ENCODE results near the gene DNAJC3.
"Not testable (repeated sequence)": the region's sequence is repeated elsewhere in the genome, so short reads cannot be mapped to it uniquely, and the experiment has no call there.

Gene DNAJC3, protein sequence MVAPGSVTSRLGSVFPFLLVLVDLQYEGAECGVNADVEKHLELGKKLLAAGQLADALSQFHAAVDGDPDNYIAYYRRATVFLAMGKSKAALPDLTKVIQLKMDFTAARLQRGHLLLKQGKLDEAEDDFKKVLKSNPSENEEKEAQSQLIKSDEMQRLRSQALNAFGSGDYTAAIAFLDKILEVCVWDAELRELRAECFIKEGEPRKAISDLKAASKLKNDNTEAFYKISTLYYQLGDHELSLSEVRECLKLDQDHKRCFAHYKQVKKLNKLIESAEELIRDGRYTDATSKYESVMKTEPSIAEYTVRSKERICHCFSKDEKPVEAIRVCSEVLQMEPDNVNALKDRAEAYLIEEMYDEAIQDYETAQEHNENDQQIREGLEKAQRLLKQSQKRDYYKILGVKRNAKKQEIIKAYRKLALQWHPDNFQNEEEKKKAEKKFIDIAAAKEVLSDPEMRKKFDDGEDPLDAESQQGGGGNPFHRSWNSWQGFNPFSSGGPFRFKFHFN

DNA sequence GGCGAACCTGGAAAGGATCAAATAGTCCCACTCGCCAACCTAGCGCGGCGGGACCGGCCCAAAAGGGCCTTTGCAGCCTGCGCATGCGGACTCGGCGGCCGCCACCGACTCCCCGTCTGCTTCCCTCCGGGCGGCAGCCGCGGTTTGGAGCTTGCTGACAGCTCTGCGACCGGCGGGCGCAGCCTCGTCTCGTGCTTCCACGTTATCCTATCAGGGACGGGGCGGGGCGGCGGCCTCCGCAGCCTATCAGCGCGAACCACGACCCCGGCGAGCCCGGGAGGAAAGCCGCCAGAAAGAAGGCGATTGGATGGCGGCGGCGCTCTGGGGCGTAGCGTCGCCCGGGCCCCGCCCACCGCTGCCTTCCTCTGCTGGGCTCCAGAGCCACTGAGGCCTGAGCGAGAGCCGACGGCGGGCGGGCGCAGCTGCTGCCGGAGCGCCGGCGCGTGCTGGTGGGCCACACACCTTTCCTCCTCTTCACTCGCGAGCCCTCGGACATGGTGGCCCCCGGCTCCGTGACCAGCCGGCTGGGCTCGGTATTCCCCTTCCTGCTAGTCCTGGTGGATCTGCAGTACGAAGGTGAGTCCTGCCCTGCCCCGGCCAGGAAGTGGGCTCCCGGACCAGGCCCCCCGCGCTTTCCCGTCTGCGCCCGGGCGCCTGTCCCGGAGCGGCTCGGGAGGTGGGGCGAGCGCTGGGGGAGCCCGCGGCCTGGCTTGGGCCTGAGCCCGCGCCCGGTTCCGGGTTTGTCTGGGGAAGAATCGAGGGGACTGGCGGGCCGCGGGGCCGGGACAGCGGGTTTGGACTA is at the start of gene DNAJC3:
Gene DNAJC3, plus strand, starts transcription at position 378 of the 802 bp plus-strand sequence. Its CDS starts 117 bp downstream, at position 495.
- peak; percentile 95 for DNase-seq (ENCODE audit: low read depth in 2 of 2)

DNA sequence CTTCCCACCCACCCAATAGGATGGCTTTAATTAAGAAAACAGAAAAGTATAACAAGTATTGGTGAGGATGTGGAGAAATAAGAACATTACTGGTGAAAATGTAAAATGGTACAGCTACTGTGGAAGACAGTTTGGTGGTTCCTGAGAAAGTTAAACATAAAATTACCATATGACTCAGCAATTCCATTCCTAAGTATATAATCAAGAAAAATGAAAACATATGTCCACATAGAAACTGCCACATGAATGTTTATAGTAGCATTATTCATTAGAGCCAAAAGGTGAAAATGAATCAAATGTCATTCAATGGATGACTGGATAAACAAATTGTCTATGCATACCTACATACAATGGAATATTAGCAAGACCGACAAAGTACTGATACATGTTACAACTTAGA is 49.3 kb upstream of the DNAJC3 start:
- DNase-seq (ENCODE audit: low read depth in 2 of 2): no peak

DNA sequence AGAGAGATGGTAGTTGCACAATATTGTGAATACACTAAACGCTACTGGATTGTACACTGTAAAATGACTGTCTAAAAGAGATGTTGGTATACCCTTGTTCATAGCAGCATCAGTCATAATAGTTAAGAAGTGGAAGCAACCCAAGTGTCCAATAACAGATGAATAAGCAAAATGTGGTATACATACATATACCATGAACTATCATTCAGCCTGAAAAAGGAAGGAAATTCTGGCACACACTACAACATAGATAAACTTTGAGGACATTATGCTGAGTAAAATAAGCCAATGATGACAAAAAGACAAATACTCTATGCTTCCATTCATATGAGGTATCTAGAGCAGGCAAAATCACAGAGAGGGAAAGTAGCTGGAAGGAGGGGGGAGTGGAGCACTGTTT is 48.5 kb upstream of the DNAJC3 start:
- DNase-seq (ENCODE audit: low read depth in 2 of 2): no peak

DNA sequence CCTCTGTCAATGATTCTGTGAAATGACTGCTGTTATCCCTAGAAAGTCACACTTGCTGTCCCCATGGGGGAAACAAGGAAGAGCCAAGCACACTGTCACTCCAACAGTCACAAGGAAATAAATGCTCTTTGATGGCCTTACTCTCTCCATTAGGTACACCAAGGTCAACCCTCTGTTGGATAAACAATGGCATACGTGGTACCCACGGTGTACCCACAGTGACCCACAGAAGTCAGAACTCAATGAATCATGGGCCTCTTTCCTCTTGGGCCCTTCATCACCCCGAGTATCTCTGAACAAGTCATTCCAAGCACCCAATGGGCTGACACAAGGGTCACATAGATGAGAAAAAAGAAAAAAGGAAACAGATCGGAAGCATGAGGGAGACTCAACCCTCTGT is 47.9 kb upstream of the DNAJC3 start:
- DNase-seq (ENCODE audit: low read depth in 2 of 2): no peak

DNA sequence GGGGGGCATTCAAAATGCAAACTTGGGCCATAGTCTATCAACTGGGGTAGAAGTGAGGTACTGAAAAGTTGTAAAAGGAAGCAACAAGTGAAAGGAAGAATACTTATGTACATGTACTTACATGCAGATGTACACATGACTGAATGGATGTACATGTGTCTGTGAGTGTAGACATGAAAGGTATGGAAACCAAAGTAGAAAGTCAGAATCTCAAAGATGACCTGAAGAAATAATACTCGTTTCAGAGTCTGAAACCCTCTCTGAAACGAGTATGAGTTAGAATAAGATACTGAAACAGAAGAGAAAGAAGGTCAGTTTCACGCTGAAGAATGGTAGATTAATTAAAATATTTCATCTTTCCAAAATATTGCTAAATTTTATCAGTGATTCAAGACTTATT is 46.3 kb upstream of the DNAJC3 start:
- no peak for DNase-seq (ENCODE audit: low read depth in 2 of 2)

DNA sequence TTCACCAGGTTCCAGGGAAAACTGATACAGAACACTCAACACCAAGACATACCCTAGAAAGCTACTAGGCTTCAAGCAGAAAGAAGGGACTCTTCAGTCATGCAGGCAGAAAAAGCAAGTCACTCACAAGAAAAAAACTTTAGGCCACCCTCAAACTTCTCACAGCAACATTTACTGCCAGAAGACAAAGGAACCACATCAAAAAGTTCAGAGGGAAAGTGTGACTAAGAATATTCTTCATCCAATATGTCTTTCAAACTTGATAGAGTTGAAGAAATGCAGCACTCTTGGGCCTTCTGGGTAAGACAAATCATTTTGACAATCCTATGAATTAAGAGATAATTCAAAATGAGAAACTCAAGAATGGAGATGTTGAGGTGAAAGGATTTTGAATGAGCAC is 40.1 kb upstream of the DNAJC3 start:
- no peak for DNase-seq (ENCODE audit: low read depth in 2 of 2)

DNA sequence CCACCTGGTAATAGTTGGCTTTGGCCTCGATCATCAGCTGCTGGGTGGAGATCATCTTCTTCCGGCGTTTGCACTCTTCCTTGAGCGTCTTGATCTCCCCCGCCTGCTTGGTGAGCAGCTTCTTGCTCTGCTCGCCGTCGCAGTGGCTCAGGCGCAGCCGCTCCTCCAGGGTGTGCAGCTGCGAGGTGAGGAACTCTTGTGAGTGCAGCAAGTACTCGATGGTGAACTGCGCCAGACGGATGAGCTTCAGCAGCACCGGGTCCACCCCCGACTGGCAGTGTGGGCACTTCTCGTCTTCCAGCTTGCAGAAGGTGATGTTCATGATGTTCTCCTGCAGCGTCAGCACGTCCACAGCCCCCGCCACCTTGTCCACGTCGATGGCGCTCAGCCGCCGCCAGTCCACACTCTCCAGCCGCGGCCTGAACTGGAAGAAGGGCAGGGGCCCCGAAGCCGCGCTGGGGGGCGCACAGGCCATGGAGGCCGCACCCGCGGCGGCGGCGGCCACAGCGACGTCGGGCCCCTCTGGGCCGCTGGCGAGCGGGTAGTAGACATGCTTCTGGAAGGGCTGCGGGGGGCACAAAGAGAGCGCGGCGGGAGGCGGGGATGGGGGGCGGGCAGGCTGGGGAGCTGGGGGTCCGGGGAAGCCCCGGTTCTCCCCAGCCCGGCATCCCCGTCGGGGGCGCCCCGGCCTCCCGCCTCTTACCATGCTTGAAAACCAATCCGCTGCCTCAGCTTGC is 35.5 kb upstream of the DNAJC3 start:
- no peak for DNase-seq (ENCODE audit: low read depth in 2 of 2)

DNA sequence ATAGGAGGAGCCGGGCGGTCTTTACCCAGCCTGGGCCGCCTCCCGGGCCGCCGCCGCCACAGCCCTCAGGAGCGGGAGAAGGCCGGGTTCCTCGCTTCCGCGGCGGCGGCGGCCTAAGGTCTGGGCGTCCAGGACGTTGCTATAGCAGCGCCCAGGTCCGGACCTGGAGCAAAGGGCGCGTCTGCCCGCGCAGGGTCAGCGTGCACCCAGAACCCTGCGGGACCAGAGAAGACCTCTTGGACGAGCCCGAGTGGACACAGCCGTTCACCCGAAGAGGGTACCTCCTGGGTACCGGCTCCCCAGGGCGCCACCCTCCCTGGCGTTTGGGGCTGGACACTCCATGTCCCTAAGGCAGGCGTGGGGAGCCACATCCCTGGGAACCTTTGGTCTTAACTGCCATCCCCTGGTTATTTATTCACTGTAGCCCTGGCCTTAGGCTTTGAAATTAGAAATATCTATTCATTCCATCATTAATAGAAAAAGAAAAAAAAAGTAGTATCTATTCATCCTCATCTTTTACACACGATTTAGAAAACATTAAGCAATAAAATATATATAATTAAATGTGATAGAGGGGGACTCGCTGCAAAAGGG is 34.8 kb upstream of the DNAJC3 start:
- DNase-seq (ENCODE audit: low read depth in 2 of 2): no peak

DNA sequence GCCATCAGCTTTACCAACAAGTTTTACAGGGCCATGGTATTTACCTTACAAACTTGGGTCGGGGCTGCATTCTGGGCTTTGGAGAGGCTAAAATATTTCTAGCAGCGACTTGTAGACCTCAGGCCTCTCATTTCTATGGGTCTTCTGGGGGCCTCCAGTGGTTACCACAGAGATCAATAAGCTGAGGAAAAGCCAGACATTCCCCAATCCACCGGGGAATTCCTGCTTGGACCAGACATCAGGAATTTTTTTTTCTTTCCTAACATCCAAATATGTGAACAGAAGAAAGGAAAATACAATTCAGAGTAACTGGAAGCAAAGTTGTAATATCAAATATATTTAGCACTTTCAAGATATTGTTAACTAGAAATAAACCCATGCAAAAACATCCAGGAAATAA is 33.9 kb upstream of the DNAJC3 start:
- DNase-seq (ENCODE audit: low read depth in 2 of 2): no peak

DNA sequence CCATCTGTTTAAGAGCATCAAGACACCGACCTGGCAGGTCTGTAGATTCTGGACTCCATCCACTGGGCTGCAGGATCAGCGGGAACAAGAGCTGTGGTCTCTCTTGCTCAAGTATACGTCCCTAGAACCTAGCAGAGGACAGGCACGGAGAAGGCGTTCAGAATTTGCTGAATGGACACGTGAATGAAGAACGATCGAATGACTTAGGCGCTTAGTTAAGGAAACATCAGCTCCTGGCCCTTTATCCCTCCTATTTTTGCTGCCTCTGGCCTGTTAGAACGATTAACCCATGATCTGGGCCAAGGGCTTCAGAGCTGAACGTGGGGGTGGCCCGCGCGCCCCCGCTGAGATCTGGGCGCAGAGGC is 33.4 kb upstream of the DNAJC3 start:
- DNase-seq (ENCODE audit: low read depth in 2 of 2): no peak

DNA sequence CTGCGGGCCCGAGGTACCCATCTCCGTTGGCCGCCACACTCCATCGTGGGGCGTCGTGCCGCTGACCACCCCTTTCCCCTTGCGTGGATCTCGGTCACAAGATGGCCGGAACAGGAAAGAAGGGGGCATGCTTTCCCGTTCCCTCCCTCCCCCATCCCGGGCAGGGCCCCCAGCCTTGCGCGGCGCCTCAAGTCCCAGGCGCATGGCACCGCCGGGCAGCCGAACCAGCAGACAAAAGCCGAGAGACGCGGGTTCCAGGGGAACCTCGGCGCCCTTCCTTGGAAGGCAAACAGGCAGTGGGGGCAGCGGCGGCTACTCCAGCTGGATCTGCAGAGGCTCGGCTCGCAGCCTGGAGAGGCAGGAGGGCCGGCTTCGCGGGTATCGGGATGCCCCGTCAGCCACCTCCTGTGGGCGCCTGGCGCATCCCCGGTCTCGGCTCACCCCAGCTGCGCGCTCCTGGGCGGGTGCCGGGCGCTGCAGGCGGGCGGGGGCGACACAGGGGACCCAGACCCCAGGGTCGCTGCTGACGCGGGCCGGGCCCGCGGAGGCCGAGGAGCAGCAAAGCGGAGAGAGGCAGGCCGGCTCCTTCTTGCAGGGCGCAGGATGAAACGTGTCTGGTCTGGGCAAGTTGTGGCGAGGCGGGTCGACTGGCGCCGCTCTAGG is 32.9 kb upstream of the DNAJC3 start:
- no peak for DNase-seq (ENCODE audit: low read depth in 2 of 2)

DNA sequence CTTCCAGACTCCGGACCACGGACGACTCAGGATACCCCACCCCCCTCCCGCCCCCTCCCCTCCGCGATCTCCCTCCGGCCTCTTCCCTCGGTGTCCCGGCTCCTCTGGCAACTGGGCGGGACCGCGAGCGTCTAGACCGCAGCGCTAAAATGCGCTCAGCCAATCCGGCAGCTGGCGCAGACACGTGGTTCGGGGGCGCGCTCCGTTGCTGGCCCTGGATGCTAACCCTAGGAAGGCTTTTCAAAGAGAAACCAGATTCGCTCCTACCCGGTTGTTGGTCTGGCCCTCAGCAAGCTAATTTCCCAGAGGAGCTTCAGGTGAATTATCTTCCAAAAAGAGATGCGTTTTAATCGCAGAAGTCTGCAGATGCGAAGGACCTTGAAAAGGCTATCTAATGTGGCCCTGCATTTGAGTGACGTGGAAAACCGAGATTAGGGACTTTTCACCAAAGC is 32.3 kb upstream of the DNAJC3 start, which contains the start of gene DZIP1:
Gene DZIP1, minus strand, starts transcription at position 106 of the 452 bp plus-strand sequence. CDS start 2,677 bp downstream, outside the sequence.
- no peak for DNase-seq (ENCODE audit: low read depth in 2 of 2)

DNA sequence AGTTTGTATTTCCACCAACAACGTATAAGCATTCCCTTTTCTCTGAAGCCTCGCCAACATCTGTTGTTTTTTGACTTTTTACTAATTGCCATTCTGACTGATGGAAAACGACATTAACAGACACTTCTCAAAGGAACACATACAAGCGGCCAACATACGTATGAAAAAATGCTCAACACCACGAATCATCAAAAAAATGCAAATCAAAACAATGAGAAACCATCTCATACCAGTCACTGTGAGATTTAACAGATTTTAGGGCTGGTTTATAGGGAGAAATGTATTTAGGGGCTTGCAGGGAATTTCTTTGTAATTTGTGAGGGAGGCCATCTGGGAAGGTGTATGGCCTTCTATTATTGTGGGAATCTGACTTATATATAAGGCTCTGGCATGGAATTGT is 29.6 kb upstream of the DNAJC3 start:
- DNase-seq (ENCODE audit: low read depth in 2 of 2): no peak

DNA sequence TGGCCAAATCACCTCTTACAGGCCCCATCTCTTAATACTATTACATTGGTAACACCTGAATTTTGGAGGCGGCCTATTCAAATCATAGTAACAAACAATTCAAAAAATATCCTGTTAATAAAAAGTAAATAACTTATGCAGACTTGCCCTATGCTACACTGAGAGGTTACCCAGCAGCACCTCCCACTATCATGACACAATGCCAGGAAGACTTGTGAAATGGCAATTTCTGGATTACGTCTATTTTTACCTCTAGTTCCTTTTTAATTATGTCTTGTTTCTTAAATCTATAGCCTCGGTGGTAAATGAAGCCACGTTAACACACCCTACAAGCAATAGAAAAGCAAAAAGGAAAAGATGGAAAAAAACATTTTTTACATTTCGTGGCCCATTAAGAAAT is 26.2 kb upstream of the DNAJC3 start:
- no peak for DNase-seq (ENCODE audit: low read depth in 2 of 2)

DNA sequence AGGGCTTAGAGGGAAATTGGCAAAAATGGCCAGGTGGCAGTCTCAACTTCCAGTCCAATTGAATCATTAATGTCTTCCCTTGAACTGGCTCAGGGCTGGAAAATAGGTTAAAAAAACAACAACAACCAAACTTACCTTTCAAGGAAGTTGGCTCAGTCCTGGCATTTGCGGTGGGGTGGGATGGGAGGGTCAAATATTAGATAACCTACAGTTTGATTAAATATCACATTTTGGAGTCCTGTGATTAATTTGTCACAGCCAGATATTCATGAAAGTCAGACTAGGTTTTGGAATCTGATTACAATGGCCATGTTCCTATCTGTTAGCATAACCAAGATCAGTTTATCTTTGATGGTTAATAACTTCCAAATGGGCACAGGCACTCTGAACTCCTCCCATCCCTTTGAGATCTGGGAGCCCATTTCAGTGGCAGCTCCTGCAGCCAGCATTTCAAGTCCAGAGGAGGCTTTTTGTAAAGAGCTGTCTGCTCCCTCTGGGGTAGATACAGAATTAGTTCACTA is 24.6 kb upstream of the DNAJC3 start:
- DNase-seq (ENCODE audit: low read depth in 2 of 2): no peak

DNA sequence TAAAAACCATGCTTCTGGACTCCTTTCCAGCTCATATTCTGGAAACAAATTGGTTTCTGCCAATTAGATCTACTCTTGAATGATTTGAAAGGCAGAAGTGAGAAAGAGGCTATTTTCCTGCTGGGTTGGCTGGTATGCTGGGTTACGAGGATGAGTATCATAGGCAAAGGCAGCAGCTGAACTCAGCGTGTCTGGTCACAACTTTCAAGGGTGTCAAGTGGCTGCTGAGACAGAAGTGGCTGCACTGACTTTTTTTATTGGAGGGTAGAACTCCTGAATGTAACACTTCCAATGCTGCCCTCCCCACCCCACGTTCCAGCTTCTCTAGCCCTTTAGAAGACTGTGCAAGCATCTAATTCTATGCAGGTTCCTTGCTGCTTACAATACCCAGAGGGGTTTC is 24.1 kb upstream of the DNAJC3 start:
- DNase-seq (ENCODE audit: low read depth in 2 of 2): no peak

DNA sequence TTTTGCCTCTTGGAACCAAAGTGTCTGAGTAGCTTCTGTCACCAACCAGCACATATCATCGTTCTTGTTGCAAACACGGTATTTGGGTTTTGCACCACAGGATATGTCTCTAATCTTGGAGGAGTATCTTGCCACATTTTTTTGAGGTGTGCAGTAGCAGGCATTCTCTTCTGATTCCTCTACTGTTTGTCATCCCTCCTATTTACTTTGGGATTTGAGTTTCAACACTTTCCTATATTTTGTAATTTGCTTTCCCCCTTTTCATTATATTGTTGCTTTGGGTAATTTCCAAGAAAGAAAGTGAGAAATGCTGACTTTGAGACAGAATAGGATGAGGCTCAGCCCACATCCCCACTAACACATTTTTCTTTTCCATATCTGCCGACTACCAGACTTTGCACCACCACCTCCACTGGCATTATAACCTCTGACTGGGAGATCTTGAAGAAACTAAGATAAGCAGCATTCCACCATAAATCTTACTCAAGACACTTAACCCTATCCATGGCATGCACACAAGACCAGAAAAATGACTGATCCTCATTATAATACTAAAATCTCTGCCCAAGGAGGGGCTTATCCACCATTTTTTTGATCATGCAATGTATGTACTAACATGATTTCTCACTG is 20.4 kb upstream of the DNAJC3 start:
- no peak for DNase-seq (ENCODE audit: low read depth in 2 of 2)

DNA sequence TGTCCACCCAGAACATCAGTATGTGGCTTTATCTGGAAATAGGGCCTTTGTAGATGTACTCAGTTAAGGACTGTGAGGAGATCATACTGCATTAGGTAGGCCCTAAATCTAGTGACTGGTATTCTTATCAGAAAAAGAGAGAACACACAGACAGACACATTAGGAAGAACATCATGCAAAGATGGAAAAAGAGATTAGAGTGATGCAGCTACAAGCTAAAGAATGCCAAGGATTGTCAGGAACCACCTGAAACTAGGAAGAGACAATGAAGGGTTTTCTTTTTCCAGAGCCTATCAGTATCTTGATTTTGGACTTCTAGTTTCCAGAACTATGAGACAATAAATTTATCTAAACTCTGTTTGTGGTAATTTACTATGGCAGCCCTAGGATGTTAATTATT is 17.4 kb upstream of the DNAJC3 start:
- DNase-seq (ENCODE audit: low read depth in 2 of 2): no peak

DNA sequence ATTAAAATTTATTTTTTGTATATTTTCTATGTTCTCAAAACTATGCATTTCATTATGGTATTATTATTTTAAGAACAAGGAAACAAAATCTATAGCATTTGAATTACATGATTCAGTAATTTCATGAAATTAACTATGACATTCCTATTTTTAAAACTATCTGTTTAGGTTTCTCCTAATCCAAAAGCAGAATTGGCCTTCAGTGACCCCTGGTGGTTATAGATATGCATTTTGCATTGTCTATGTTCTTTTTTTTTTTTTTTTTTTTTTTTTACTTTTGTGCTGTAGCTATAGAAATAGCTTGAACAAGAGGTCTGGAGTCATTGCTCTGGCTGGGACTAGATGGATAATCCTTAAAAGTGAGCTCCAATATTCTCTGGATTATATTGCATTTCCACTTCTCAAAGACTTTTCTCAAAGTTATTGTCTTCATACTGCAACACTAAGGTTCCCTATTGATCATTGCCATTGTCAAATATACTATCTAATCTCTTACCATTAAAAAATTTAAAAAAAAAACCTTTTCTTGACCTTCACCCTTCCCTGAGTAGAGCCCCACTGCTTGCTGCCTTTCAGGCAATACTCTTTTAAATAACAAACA is 15.9 kb upstream of the DNAJC3 start:
- DNase-seq (ENCODE audit: low read depth in 2 of 2): no peak

DNA sequence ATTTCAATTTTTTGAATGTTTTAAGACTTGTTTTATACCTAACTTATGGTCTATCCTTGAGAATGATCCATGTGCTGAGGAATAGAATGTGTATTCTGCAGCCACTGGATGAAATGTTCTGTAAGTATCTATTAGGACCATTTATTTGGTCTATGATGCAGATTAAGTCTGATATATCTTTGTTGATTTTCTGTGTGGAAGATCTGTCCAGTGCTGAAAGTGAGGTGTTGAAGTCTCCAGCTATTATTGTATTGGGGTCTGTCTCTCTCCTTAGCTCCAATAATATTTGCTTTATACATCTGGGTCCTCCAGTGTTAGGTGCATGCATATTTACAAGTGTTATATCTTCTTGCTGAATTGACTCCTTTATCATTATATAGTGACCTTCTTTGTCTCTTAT is 9.7 kb upstream of the DNAJC3 start:
- DNase-seq (ENCODE audit: low read depth in 2 of 2): not testable (repeated sequence)
